Fibroblast of skin of scalp (primary cell): ENCODE data around the gene RETREG2.
"Not testable (repeated sequence)": the region's sequence is repeated elsewhere in the genome, so short reads cannot be mapped to it uniquely, and the experiment has no call there.

Experiments
- DNase-seq: peaks from one replicate; pipeline ENCODE4 v3.0.0-alpha.2; 2013

RETREG2 gene

GRCh38 chr2:219198974-219199373 is 20.9 kb downstream of the RETREG2 start:
- DNase-seq: no peak

DNA sequence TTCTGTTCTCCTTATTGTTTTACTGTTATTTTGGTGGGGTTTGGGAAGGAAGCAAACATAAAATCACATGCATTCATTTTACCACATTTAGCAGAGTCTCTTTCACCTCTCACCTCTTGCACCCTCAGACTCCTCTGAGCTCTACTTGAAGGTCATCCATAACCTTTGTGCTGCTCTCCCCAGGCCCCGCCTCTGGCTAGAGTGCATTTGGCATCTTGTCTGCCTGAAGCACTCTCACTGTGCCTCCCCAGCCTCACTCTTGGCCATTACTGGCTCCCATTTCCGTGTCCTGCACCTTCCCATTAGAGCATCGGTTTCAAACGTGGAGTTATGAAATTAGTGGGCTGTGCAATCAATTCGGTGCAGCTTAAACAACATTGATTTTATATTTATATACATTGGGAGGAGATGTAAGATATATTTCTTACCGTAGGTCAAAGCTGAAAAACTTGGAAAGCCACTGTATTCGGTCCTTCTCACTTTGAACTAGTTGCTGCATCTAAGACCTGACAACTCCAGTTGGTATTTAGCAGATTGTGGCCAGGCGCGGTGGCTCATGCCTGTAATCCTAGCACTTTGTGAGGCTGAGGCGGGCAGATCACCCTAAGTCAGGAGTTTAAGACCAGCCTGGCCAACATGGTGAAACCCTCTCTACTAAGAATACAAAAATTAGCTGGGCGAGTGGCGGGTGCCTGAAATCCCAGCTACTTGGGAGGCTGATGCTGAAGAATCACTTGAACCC is 21.6 kb downstream of the RETREG2 start:
- DNase-seq: no peak

DNA sequence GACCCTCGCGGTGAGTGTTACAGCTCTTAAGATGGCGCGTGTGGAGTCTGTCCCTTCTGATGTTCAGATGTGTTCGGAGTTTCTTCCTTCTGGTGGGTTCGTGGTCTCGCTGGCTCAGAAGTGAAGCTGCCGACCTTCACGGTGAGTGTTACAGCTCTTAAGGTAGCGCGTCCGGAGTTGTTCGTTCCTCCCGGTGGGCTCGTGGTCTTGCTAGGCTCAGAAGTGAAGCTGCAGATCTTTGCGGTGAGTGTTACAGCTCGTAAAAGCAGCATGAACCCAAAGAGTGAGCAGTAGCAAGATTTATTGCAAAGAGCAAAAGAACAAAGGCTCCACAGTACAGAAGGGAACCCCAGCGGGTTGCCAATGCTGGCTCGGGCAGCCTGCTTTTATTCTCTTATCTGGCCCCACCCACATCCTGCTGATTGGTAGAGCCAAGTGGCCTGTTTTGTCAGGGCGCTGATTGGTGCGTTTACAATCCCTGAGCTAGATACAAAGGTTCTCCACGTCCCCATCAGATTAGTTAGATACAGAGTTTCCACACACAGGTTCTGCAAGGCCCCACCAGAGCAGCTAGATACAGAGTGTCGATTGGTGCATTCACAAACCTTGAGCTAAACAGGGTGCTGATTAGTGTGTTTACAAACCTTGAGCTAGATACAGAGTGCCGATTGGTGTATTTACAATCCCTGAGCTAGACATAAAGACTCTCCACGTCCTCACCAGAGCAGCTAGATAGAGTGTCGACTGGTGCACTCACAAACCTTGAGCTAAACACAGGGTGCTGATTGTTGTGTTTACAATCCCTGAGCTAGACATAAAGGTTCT is 22.6 kb downstream of the RETREG2 start:
- DNase-seq: not testable (repeated sequence)

DNA sequence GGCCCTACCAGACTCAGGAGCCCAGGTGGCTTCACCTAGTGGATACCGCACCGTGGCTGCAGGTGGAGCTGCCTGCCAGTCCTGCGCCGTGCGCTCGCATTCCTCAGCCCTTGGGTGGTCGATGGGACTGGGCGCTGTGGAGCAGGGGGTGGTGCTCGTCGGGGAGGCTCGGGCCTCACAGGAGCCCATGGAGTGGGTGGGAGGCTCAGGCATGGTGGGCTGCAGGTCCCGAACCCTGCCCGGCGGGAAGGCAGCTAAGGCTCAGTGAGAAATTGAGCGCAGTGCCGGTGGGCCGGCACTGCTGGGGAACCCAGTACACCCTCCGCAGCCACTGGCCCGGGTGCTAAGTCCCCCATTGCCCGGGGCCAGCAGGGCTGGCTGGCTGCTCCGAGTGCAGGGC is 23.3 kb downstream of the RETREG2 start:
- DNase-seq: not testable (repeated sequence)

DNA sequence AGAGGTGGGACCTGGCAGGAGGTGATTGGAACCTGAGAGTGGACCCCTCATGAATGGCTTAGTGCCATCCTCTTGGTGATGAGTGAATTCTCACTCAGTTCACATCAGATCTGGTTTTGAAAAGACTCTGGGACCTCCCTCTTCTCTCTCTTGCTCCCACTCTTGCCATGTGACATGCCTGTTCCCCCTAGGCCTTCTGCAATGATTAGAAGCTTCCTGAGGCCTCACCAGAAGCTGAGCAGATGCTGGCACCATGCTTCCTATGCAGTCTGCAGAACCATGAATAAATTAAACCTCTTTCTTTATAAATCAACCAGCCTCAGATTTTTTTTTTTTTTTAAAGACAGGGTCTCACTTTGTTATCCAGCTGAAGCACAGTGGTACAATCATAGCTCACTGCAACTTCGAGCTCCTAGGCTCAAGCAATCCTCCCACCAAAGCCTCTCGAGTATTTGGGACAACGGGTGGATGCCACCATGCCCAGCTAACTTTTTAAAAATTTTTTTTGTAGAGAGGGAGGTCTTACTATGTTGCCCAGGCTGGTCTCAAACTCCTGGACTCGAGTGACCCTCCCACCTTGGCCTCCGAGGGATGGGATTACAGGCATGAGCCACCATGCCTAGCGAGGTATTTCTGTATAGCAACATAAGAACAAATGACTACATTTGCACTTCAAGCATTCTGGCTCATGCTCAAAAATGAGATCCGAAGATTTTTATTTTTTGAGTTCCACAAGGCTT is 26.5 kb downstream of the RETREG2 start:
- DNase-seq: no peak

GRCh38 chr2:219205165-219205538 is 27.1 kb downstream of the RETREG2 start:
- no peak for DNase-seq

DNA sequence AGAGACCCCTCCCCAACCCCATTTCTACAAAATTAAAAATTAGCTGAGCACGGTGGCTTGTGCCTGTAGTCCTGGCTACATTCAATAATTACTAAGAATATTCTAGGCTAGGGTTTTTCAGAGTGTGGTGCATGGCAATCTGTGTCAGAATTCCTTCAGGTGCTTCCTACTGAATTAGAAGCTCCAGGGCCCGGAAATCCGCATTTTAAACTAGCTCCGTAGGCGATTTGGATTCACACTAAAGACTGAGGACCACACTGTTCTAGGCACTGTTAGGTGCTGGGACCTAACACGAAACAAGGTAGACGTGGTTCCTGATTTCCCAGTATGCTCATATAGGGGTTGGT is 27.9 kb downstream of the RETREG2 start:
- DNase-seq: no peak

DNA sequence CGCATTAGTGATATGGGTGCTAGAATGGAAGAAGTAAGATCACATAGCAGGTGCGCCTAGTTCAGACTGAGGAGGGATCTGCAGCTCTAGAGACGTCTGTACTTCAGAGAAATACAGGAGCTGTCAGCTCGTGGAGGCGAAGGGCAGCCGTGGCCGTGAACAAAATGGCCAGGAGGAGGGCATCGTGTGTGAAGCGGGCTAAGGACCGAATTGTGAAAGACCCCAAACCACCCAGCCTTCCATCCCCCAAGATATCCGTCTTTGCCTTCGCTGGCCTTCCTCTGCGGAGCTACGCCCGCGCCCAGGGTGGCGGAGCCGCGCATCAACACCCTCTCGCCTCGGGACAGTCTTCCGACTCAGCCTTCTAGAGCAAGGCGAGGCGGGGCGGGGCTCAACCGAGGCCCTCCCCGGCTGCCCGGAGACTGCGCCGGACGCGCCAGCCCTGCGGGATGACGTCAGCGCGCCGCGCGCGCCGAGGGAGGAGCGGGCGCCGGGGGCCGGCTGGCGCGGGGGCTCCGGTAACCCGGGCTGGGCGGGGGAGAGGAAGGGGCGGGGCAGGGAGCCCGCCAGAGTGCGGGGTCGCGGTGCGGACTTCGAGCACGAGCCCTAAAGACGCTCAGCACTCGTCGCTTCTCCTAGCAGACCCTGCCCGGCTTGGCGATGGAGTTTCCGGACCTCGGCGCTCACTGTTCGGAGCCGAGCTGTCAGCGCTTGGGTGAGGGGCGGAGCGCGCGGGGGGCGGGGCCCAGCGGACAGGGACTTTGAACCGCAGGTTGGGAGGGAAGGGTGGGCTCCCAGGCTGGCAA is 28.5 kb downstream of the RETREG2 start, which contains the start of gene ZFAND2B:
ZFAND2B (plus strand) TSS at position 455 of the 806 bp plus-strand sequence; CDS start at position 661, 206 bp downstream.
- peak; percentile 95 for DNase-seq

DNA sequence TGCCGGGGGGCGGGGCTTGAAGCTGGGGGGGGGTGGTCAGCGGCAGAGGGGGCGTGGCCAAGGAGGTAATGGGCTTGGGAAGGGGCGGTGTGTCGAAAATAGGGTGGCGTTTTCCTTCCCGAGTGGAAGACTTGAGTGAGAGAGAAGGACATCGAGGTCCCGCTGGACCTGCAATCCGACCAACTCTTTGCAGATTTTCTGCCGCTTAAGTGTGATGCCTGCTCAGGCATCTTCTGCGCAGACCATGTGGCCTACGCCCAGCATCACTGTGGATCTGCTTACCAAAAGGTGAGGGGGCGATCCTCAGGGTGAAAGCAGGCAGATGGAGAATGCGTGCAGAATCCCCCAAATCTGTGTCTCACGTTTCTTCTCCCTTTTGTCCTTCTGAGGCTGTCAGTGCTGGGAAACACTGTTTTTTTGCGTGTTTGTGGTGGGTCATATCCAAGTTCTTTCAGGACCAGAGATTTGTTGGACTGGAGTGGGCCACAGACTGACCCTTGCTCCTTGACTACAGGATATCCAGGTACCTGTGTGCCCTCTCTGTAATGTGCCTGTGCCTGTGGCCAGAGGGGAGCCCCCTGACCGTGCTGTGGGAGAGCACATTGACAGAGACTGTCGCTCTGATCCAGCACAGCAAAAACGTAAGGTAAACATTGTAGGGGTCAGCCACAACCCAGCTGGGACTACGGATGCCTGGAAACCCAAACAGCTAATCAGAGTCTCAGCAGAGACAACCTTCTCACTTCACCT is 29.2 kb downstream of the RETREG2 start:
- DNase-seq: no peak

GRCh38 chr2:219207884-219208740 is 30.0 kb downstream of the RETREG2 start:
- peak; percentile 55 for DNase-seq

- no peak for DNase-seq
Observed at GRCh38 chr2:219209236-219210195, 31.4 kb downstream of the RETREG2 start.

DNA sequence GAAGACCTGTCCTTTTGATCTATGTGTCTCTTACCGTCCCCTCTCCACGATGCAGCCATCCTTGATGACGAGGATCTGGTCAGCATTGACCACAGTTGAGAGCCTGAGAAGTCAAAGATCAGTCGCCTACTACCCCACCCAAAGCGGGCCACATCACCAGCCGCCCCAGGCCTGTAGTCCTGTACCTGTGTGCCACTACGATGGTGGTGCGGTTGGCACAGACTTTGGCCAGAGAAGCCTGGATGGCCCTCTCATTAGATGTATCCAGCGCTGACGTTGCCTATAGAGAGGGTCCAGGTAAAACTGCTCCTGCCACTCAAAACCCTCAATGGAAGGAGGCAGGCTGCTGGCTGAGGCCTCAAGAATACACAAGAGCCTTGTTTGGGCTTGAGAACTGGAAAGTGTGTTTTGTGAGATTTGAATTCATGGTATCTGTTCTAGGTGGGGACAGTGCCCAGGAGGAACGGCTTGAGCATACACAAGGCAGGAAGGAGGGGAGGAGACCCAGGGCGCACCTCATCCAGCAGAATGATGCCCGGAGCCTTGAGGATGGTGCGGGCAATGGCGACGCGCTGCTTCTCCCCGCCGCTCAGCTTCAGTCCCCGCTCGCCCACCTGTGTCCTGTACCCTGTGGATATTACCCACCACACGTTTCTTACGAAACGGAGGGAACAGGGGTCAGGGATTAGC is 32.3 kb downstream of the RETREG2 start:
- no peak for DNase-seq

- DNase-seq: no peak
Observed at GRCh38 chr2:219210886-219211362, 32.8 kb downstream of the RETREG2 start.

DNA sequence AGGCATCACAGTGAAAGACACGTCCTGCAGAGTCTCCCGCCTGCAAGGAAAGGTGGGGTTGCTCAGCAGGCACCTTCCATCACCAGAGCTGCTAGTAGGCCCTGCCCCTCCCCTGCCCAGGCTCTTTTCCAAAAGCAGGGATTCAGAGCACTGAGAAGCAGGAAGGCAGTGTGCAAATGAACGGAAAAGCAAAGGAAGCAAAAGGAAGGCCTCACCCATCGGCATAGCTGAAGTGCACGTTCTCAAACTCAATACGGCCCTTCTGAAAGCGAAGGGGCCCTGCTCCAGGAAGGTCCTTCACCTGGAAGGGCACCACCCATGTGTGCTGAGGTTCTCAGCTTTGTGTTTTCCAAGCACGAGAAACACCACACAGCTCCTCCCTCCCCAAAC is 34.9 kb downstream of the RETREG2 start:
- no peak for DNase-seq

DNA sequence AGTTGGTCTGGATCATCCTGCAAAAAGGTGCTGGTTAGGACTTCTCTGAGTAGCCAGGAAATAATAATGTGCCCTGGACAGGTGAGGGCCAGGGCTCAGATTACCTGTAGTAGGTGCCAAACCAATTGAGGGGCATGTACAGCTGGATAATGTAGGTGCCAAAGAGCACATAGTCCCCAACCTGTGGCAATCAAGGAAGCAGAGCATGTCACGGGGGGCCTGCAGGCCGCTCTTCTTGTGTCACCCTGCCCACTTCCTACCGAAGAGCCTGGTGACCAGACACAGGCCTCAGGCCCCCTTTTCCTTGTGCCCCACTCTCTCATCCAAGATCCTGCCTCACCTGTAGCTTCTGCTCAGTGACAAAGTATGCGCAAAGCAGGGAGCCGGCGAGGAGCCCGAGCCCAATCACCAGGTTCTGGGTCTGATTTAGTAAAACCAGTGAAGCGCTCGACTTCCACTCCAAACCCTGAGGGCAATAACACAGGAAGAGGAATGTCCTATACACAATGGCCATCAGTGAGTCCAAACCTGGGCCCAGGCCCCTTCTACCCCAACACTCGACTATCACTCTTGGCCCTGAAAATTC is 35.5 kb downstream of the RETREG2 start:
- DNase-seq: no peak

DNA sequence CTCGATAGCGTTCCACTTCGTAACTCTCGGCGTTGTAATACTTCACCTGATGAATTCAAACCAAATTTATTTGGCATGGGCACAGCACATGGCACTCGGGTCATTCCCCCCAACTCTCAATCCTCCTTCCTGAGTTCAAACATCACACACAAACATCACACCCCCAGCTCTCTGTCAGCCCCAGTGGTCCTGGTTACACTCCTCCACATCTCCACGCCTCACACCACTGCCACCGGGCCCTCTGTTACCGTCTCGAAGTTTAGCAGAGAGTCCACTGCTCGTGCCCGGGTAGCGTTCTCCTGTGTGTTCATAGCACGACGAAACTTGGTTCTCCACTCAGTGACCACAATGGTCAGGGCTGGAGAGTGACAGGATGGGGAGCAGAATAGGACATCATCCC is 36.1 kb downstream of the RETREG2 start:
- no peak for DNase-seq

- no peak for DNase-seq
Observed at GRCh38 chr2:219214786-219215185, 36.7 kb downstream of the RETREG2 start.

GRCh38 chr2:219215871-219216534 is 37.9 kb downstream of the RETREG2 start:
- DNase-seq: no peak
